Panc1 (cell line): ENCODE data around the gene LITAFD. TPM values are rescaled to one million over a fixed set of nuclear protein-coding genes. Genes with fewer than 3 reads are reported as not detected.

Experiments used
- ATAC-seq: fragments of 200-7000 bp; cut with Tn5 transposase; 2 replicates; pipeline ENCODE4 v1.9.1; 2020; ENCODE audit warnings: mild to moderate bottlenecking, moderate library complexity
- BruUV-seq: library from RNA; stranded (reverse); fragments of 400-500 nt; replicated peaks from 2 replicates; lab custom pipeline; 2021; lab: Mats Ljungman, UMichigan
- CTCF ChIA-PET: fragments of 300-600 bp; sonication (Branson Sonifier 250); formaldehyde crosslinking; loops from one replicate; lab custom pipeline; 2022; ENCODE audit warnings: antibody characterized with exemption; lab: Charles Lee
- POLR2A ChIA-PET: fragments of 300-600 bp; sonication (Branson Sonifier 250); formaldehyde crosslinking; loops from one replicate; lab custom pipeline; 2022; ENCODE audit warnings: antibody characterized with exemption; lab: Charles Lee
- DNase-seq: peaks from one replicate; pipeline ENCODE4 v3.0.0-alpha.2; 2010; ENCODE audit warnings: low read depth, low spot score
- H3K27ac ChIP-seq: 2 replicates; pipeline ENCODE4 v1.5.1; 2011; ENCODE audit warnings: mild to moderate bottlenecking, low read length, inconsistent platforms
- H3K27me3 ChIP-seq: fragments of 200-500 bp; sonication (Bioruptor generic); 2 replicates; pipeline ENCODE4 v1.6.0; 2014; ENCODE audit warnings: low read length, inconsistent platforms; ENCODE audit not compliant: control insufficient read depth, insufficient read depth
- H3K36me3 ChIP-seq: fragments of 200-500 bp; sonication (Bioruptor generic); 2 replicates; pipeline ENCODE4 v1.5.1; 2014; ENCODE audit warnings: inconsistent platforms, mild to moderate bottlenecking, low read length, moderate library complexity; ENCODE audit not compliant: control insufficient read depth, insufficient read depth
- H3K4me1 ChIP-seq: 2 replicates; pipeline ENCODE4 v1.5.1; 2011; ENCODE audit warnings: inconsistent platforms, mild to moderate bottlenecking, low read length, moderate library complexity; ENCODE audit not compliant: control insufficient read depth, insufficient read depth
- H3K4me3 ChIP-seq, 2 experiments: 2 replicates each; pipeline ENCODE4 v1.5.1; 2011 to 2012; ENCODE audit warnings: low read depth in 2 of 2, low read length in 2 of 2, mild to moderate bottlenecking in 2 of 2, inconsistent platforms in 1 of 2, moderate library complexity in 1 of 2
- H3K9me3 ChIP-seq: fragments of 200-500 bp; sonication (Bioruptor generic); 2 replicates; pipeline ENCODE4 v1.5.1; 2014; ENCODE audit warnings: low read depth, mild to moderate bottlenecking, inconsistent platforms, low read length, moderate library complexity; ENCODE audit not compliant: control insufficient read depth, insufficient read depth
- CTCF ChIP-seq: fragments of 450-650 bp; IDR thresholded peaks from 2 replicates; pipeline ENCODE4 v1.5.1; 2017; ENCODE audit warnings: mild to moderate bottlenecking
- POLR2AphosphoS5 ChIP-seq: IDR thresholded peaks from 2 replicates; pipeline ENCODE4 v1.6.1; 2012; ENCODE audit warnings: mild to moderate bottlenecking, low read depth, low read length, moderate library complexity
- REST ChIP-seq, 2 experiments: IDR thresholded peaks; 2 replicates each; pipeline ENCODE4 v1.6.1; 2011 to 2012; ENCODE audit warnings: low read depth in 2 of 2, control low read depth in 1 of 2, low read length in 1 of 2, mild to moderate bottlenecking in 1 of 2, moderate library complexity in 1 of 2; ENCODE audit not compliant: insufficient read depth in 1 of 2
- SIN3A ChIP-seq: IDR thresholded peaks from 2 replicates; pipeline ENCODE4 v1.6.1; 2012; ENCODE audit warnings: low read depth, mild to moderate bottlenecking, low read length, moderate library complexity, borderline replicate concordance; ENCODE audit not compliant: insufficient read depth
- TCF7L2 ChIP-seq: IDR thresholded peaks from 2 replicates; pipeline ENCODE4 v1.6.1; 2011; ENCODE audit warnings: mild to moderate bottlenecking, low read depth, low read length, inconsistent platforms
- in situ Hi-C: cut with HindIII; loops from 2 replicates; pipeline ENCODE4 v1.10.0; 2016; ENCODE audit warnings: low sequenced_read_pairs, low pct_unique_long_range_greater_than_20kb
- intact Hi-C: fragments of 100-400 bp; cut with micrococcal nuclease; formaldehyde crosslinking; loops from one replicate; pipeline ENCODE4 v1.10.0; 2022; ENCODE audit not compliant: unreplicated experiment
- total RNA-seq: library from RNA; stranded (reverse); gene quantifications from one replicate; pipeline ENCODE4 v1.2.1, GENCODE V29; 2021; ENCODE audit not compliant: unreplicated experiment

LITAFD gene
- total RNA-seq, 1 experiment from 2014 or later = not detected

DNA sequence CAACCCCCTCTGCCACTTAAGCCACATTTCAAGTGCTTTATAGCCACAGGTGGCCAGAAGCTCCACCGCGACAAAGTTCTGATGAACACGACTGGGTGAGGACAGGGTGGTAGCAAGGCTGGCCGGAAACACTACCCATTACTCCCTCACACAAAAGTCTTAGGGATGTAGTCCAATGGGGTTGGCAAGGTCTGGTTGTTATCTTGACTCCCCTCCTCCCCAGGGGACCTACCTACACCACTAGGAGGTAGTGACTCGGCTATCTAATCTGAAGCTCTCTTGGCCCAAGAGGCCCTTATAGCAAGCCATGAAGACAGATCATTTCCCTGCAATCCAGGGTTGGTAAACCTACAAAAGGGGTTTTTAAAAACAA, 8.4 kb downstream of the LITAFD start:
- ATAC-seq = no peak
- intact Hi-C loops = no loop called here

DNA sequence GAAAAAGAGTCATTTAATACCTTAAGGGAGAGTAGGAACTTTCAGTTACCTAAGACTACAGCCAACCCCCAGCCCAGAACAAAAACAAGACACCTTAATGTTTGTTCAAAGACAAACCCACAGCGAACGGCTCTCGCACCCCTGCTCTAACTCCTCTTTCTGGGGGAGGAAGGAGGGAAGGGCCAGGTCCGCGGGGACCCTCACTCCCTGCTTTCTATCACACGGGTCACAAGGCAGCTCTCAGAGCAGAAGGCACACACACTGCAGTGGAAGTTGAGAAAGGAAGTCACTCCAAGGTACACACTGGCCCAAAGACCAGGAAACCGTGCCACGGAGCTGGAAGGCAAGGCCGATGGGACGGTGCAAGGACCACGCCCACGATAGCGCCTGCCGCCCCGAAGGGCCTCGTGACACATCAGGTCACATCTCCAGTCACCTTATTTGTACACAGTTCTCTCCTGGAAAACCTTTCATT, 10.0 kb downstream of the LITAFD start:
- Histone ChIP-seq H3K36me3 (peaks cover 14% of the 10 kb centered on the region), H3K4me1 (no peaks in the 10 kb centered on the region), H3K9me3 (no peaks in the 10 kb centered on the region), H3K27ac (no peak overlapping the region), H3K4me3 (no peak overlapping the region), H3K27me3 (no peaks in the 10 kb centered on the region)
- POLR2A ChIA-PET = no interaction called here
- BruUV-seq = no TSS peak
- DNase-seq (no peak), ATAC-seq (no peak)
- no peak for TF ChIP-seq POLR2AphosphoS5
- TF ChIP-seq TCF7L2 = no peak
- TF ChIP-seq CTCF = no peak
- no peak for TF ChIP-seq SIN3A
- TF ChIP-seq REST (IDR thresholded peaks at IDR 0.05; ENCODE audit: insufficient read depth in 1 of 2, low read depth in 2 of 2, low read length in 1 of 2) = no peak
- in situ Hi-C loops = no loop called here
- intact Hi-C loops = no loop called here
- CTCF ChIA-PET = no interaction called here

More for the DNA sequence above, 8.4 kb downstream of the LITAFD start:
- DNase-seq = no peak
- Histone ChIP-seq H3K27me3 (no peaks in the 10 kb centered on the region), H3K4me1 (peaks cover 4% of the 10 kb centered on the region; the same call in 1 of the 2 replicates), H3K36me3 (peaks cover 9% of the 10 kb centered on the region), H3K9me3 (no peaks in the 10 kb centered on the region), H3K4me3 (no peak overlapping the region), H3K27ac (no peak overlapping the region)
- BruUV-seq = no TSS peak
- TF ChIP-seq REST (IDR thresholded peaks at IDR 0.05; ENCODE audit: insufficient read depth in 1 of 2, low read depth in 2 of 2, low read length in 1 of 2) = no peak
- TF ChIP-seq SIN3A = no peak
- no peak for TF ChIP-seq TCF7L2
- TF ChIP-seq CTCF = no peak
- TF ChIP-seq POLR2AphosphoS5 = no peak
- in situ Hi-C loops = no loop called here
- ChIA-PET CTCF (no interaction called here), POLR2A (no interaction called here)
